WI38 (cell line): ENCODE results near the gene SAP30L.

Experiments used
- H3K4me3 ChIP-seq: 2 replicates; pipeline ENCODE4 v1.5.1; 2011; ENCODE audit warnings: low read depth, mild to moderate bottlenecking, control low read depth, low read length
- TF ChIP-seq, protein P1 (sequence below): IDR thresholded peaks from 2 replicates; pipeline ENCODE4 v1.5.1; 2012; ENCODE audit warnings: low read depth, mild to moderate bottlenecking, control low read depth, low read length

SAP30L gene

DNA sequence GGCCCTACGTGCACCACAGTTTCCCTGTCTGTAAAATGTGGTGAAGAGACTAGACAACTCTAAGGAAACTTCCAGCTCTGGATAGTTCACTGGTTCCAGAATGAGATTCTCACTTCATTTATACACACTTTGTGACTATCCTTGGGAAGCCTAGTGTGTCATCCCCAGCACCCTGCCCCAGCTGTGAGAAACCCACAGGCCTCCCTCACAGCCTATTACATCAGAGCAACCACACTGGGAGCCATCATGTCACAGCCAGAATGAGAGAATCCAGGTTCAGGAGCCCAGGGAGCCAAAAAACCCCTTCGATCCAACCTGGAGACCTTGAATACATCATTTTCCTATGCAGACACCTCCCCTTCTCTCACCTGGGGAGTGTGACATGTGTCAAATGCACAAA, 53.2 kb downstream of the SAP30L start:
- H3K4me3 ChIP-seq, result no peak overlapping the region
- TF ChIP-seq, protein P1, sequence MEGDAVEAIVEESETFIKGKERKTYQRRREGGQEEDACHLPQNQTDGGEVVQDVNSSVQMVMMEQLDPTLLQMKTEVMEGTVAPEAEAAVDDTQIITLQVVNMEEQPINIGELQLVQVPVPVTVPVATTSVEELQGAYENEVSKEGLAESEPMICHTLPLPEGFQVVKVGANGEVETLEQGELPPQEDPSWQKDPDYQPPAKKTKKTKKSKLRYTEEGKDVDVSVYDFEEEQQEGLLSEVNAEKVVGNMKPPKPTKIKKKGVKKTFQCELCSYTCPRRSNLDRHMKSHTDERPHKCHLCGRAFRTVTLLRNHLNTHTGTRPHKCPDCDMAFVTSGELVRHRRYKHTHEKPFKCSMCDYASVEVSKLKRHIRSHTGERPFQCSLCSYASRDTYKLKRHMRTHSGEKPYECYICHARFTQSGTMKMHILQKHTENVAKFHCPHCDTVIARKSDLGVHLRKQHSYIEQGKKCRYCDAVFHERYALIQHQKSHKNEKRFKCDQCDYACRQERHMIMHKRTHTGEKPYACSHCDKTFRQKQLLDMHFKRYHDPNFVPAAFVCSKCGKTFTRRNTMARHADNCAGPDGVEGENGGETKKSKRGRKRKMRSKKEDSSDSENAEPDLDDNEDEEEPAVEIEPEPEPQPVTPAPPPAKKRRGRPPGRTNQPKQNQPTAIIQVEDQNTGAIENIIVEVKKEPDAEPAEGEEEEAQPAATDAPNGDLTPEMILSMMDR, result no peak

DNA sequence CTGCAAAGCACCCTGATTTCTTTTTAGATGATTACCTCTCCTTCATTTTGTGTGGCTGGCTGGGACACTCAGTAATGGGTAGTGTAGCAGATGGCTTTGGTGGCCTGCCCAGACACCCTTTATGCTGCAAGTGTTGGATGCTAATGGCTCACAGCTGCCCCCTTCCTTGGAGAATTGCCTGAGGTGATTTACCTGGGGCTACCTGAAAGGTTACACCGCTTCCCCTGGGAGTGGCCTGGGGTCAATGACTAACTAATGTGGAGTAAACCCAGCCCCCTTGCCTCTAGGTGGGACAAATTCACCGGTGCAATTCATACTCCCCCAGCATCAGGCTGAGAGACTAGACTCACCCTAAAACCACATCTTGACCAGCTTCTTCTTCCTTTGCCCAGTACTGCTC, 55.8 kb downstream of the SAP30L start:
- no peak overlapping the region for H3K4me3 ChIP-seq
- TF ChIP-seq, protein P1, result no peak

DNA sequence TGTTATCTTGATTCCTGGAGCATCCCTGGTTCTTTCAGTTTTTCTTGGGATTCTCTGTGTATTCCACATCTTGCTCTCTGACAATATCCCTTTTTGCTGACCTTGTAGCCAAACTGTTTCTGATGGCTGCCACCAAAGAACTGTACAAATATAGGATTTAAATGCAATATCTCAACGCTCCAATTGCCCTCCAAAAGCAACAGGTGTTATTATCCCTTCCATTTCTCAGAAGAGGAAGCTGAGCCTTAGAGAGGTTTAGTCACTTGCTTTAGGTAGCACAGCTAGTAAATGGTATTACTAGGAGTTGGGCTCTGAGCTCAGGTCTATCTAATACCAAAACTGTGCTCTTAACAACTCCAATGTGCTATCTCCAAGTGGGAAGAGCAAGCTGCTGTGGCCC, 56.4 kb downstream of the SAP30L start:
- TF ChIP-seq, protein P1, result no peak
- no peak overlapping the region for H3K4me3 ChIP-seq

DNA sequence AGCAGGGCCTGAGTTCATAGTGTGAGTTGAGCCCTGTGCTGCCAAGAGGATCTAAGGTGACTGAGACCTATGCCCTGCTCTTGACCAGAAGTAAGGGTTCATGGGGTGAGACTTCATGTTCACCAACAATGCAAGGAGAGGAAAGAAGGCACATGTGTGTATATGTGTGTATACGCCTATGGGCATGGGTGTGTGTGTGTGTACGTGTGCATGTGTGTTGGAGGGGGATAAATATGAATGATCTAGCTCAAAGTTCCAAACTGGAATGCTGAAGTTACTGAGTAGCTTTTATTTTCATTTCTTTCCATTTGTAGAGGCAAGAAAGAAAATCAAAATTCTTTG, 57.9 kb downstream of the SAP30L start:
- TF ChIP-seq, protein P1, result no peak
- H3K4me3 ChIP-seq, result no peak overlapping the region

DNA sequence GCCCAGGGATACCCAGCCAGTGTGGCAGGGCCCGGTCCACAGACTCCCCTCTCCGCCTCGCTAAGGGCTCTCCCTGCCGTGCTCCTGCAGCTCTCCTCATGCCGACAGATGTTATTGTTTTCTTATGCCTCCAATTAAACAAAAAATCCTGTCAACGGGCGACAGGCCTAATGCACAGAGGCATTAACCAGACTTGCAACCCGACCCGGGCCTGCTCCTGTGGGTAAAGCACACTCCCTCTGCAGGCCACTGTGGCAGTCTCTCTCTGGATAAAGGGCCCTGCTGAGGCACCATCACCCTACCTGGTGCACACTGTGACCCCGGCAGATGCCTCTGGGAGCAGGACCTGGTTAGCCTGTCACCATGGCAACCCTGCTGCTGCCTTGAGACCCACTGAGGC, 59.8 kb downstream of the SAP30L start:
- TF ChIP-seq, protein P1, result no peak
- no peak overlapping the region for H3K4me3 ChIP-seq

DNA sequence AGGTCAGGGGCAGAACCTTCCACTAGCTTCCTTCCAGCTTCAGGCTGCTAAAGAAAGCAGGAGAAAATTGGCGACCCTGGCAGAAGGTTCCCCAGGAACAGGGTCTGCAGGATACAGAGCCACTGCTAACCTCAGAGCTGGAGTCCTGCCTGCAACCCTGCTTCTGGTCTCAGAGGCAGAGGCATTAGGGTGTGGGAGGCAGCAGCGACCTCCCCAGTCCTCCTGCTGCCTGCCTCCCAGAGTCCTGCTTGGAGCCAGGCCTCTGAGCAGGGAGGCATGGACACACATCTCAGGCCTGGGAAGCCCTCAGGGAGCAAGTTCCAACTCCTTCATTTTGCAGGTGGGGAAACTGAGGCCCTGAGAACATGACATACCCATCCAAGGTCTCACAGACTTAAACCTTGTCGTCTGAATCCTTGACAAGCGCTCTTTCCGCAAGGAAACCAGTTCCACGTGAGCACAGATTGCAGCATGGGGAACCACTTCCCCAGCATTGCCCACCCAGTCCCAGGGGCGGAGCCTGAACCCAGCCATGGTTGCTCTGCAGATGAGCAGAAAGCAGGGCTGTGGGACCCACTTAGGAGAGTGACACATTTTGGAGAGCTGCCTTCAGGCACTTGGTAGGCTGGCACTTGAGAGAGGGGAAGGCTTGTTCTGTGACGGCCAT, 60.4 kb downstream of the SAP30L start:
- TF ChIP-seq, protein P1, result no peak
- no peak overlapping the region for H3K4me3 ChIP-seq

DNA sequence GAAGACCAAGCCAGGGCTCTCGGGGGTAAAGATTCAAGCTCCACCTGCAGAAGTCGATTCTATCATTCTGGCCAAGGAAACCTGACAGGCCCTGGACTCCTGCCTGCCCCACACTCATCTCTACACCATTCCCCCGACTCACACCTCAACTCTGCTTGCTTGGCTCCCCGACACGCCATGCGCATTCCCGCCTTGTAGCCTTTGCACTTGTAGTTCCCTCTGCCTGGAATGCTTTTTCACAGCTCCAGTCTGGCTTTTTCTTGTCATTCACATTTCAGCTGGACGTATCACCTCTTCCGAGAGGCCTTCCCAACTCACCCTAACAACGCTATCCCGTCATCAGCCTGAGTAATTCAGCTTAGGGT, 60.9 kb downstream of the SAP30L start:
- H3K4me3 ChIP-seq, result no peak overlapping the region
- TF ChIP-seq, protein P1, result no peak
